GM18520 (cell line): ENCODE measurements around the gene BCORL1.

Source experiments
- ATAC-seq: cut with Tn5 transposase; IDR thresholded peaks from one replicate; pipeline ENCODE4 v1.9.1; 2021; ENCODE audit not compliant: unreplicated experiment

The BCORL1 gene

GRCh38 chrX:129982300-129983251 lies at the start of gene BCORL1:
Gene BCORL1 (plus strand): TSS chrX:129982635. CDS start chrX:130005232, 22,597 bp downstream.
- peak; percentile 93 for ATAC-seq

DNA sequence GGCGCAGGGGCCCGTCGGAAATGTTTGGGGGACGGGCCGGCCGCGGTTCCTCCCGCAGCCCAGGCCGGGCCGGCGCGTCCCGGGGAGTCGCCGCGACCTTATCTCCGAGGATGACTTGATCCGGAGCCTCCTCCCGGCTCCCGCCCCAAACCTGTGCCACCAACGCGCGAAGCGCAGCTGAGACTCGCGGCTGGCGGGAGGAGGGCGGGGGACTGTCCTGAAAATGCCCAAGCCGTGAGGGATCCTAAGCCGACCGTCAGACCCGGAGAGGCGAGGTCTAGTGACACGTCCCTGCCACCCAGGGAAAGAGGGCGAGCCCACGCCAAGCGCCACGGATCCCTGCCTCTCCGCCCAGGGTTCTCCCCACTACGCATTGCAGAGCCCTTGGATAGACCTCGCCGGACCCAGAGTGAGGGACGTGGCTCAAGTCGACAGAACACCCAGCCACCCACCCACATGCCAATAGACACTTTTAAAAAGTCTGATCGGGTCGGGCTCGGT lies 49.6 kb upstream of the BCORL1 start:
- no peak for ATAC-seq

- no peak for ATAC-seq
These were observed 48.7 kb upstream of the BCORL1 start for GRCh38 chrX:129933700-129934099.

DNA sequence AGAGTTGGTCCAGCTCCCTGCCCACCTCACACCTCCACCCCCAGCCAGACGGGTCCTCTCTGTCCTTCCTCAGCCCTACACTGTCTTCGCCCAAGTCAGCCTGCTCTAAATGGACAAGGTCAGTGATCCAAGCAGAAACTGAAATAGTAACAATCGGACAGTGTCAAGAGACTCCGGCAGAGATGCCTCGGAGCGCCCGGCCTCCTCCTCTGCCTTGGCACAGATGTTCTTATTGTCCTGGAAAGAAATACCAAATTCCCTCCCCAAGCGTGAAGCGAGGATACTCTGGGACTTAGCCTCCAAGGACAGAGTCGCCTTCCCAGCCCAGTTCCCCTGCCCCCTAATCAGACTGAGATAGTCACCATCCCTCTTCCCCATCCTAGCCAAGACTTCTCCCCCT lies 48.0 kb upstream of the BCORL1 start:
- ATAC-seq, result no peak

DNA sequence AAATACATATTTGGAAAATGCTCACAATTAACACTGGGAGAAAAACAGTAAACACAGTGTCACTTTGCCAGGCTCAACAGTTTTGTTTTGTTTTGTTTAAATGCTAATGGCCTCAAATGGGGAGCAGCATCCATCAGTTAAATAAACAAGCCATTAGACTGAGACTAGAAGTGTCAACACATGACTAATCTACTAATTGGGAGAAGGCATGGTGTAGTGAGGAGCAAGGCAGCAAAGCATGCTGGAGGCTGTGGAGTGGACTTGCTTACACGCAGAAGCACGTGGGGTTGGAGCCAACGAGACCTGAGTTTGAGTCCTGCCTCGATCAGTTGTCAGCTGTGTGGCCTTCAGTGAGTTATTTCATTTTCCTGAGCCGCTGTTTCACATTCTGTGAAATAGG lies 47.5 kb upstream of the BCORL1 start:
- ATAC-seq, result no peak

DNA sequence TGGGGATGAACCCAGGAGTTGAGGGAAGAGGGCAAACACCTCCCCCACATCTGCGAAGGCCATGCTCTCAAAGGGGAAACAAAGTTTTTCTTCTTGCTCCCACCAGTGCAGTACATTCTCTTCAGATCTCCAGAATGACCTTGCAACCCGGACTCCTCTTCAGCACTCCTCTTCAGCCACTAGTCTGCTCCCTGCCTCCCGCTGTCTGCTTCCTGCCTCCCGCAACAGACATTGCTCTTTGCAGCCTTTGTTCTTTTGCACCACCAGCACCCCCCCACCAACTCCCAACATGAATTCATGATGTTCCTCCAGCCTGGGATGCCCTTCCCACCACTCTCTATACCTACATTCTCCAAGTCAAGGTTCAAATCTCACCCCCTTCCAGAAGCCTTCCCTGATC lies 44.4 kb upstream of the BCORL1 start:
- no peak for ATAC-seq

DNA sequence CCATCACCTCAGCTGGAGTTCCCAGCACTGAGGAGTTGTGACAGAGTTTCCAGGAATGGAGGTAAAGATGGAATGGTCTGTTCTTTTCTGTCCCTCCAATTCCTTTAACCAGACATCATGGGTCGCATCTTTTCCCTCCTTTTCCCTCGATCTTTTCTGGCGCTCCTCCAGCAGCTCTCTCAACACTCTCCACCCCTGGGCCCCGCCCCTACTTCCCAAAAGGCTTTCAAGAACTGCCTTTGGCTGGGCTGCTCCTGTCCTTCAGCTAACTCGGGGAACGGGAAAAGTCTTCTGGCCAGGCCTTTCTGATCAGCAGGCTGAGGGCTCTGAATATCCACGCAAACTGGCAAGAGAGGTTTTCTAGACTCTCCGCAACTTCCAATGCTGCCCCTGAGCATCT lies 42.4 kb upstream of the BCORL1 start:
- ATAC-seq, result no peak

GRCh38 chrX:129940721-129941120 lies 41.7 kb upstream of the BCORL1 start:
- ATAC-seq, result no peak

DNA sequence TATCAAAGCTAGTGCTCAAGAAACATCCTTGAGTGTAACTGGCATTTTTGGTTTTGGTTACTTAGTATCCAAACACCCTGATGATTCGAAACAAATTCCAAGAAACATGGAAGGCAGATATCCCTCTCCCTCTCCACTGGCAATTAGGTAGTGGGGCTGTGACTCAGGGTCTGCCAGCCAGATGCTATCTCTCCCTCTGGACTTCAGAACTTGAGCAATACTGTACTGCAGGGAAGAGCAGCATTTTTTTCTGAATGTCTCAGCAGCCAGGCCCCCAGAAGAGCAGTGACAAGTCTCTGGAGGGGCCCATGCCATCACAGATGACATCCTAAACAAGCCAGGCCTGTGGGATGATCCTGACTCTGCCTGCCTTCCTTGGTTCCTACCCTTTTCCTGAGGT lies 37.3 kb upstream of the BCORL1 start:
- ATAC-seq, result no peak

DNA sequence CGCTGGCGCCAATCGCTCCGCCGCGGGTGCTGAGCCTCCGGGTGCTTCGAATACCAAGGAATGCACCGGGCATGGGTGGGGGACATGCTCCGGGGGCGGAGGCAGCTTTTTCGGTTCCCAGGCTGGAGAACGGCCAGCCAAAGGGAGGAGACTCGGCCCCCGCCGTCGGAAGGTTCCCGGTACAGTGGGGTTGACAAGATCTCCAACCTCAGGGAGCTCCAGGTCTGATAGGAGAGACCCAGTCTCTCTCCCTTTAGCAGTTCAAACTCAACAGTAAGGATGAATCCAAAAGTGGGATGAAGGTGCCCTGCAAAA lies 29.1 kb upstream of the BCORL1 start:
- no peak for ATAC-seq

DNA sequence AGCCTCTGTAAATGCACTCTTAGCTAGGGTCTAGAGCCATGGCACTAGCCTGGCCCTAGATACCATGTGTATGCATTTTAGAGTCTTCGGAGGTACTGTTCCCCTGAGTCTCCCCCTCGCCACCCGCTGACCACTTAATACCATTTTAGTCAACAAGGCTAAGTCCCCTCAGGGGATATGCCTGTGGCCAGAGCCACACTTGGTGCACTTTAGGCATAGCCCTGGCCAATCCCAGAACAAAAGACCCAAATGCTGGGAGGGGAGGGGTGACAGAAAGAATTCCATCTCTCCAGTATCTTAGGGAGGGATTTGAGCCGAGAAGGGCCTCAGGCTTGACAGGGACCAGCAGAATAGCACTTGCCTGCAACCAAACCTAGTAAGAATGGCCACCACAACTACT lies 28.6 kb upstream of the BCORL1 start:
- ATAC-seq, result no peak

GRCh38 chrX:129954804-129955203 lies 27.6 kb upstream of the BCORL1 start:
- ATAC-seq, result no peak

- ATAC-seq, result no peak
These were observed 26.8 kb upstream of the BCORL1 start for GRCh38 chrX:129955682-129956081.

DNA sequence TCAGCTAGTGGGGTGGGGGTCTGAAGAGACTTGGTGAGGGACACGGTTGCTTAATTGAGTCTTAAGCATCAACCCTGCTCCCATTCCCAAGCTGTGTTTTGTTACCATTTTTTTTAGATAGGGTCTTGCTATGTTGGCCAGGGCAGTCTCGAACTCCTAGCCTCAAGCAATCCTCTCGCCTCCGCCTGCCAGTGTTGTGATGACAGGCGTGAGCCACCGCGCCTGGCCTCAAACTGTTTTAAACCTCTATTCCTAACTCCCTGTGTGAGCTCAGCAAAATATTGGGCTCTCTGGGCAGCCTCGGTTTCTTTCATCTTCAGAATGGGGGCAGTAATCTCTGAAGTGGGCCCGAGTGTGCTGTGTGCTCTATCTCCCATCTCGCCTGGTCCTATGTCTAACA lies 26.3 kb upstream of the BCORL1 start:
- no peak for ATAC-seq

GRCh38 chrX:129956765-129957164 lies 25.7 kb upstream of the BCORL1 start:
- ATAC-seq, result no peak

- ATAC-seq, result peak; percentile 69
These were observed 25.0 kb upstream of the BCORL1 start for GRCh38 chrX:129957241-129958082.

GRCh38 chrX:129958083-129958465 lies 24.4 kb upstream of the BCORL1 start:
- ATAC-seq, result no peak

- no peak for ATAC-seq
These were observed 23.5 kb upstream of the BCORL1 start for GRCh38 chrX:129958814-129959492.

GRCh38 chrX:129959493-129959832 lies 23.0 kb upstream of the BCORL1 start:
- no peak for ATAC-seq

DNA sequence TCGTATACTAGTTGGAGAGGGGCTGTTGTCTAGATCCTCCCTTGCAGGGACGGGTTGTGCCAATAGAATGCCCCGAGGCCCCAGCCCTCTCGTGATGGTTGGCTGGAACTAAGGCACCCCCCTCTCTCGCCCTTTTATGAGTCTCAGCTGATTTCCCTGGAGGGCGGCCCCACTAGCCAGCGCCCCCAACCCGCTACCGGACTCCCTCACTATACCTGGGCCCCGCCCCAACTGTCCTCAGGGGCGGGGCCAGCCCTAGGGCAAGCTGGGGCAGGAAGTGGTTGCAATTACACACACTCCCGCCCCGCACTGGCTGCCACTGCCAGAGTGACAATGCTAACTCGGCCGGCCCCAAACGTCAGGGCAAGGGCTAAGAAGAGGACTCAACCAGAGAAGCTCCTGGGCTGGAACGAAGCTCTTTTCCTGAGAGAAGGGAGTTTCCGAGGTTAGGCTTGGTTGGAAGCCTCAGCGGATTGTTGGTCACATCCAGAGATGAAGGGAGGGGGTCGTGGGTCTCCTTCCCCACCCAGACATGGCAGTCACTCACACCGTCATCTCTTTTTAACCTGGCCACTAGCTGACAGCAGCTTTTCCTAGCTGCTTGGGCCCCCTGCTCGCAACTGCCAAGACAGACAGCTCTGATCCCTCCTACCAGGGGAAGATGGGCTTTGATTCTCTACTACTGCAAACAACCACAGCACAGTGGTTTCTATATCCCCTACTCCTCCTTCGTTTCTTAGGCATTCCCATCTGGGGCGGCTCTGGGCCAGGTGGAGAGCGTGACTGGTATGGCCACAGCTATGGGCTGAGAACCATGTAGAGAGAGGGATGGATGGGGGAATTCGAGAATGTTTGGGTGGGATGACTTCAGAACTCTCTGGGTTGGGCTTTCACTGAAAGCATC lies 21.0 kb upstream of the BCORL1 start:
- ATAC-seq, result peak; percentile 71
